Ecto neural progenitor cell (in vitro differentiated cells): ENCODE measurements around the gene UBQLN1.

Source experiments
- DNase-seq: peaks from one replicate; pipeline ENCODE4 v3.0.0-alpha.2; 2018; ENCODE audit warnings: low spot score

Gene UBQLN1

GRCh38 chr9:83688921-83689320 lies 18.8 kb downstream of the UBQLN1 start:
- DNase-seq: no peak

GRCh38 chr9:83681490-83681889 lies 26.3 kb downstream of the UBQLN1 start:
- DNase-seq: no peak

GRCh38 chr9:83680233-83680632 lies 27.5 kb downstream of the UBQLN1 start:
- no peak for DNase-seq

- no peak for DNase-seq
Measured at GRCh38 chr9:83677596-83677995, 30.2 kb downstream of the UBQLN1 start.

- no peak for DNase-seq
Measured at GRCh38 chr9:83675466-83675865, 32.3 kb downstream of the UBQLN1 start.

GRCh38 chr9:83671451-83671850 lies 36.3 kb downstream of the UBQLN1 start:
- no peak for DNase-seq

GRCh38 chr9:83670381-83670780 lies 37.4 kb downstream of the UBQLN1 start:
- no peak for DNase-seq

GRCh38 chr9:83669067-83669466 lies 38.7 kb downstream of the UBQLN1 start:
- no peak for DNase-seq

- DNase-seq: no peak
Measured at GRCh38 chr9:83665580-83666200, 42.1 kb downstream of the UBQLN1 start.

GRCh38 chr9:83662933-83663332 lies 44.8 kb downstream of the UBQLN1 start:
- no peak for DNase-seq

- DNase-seq: no peak
Measured at GRCh38 chr9:83656952-83657351, 50.8 kb downstream of the UBQLN1 start.

GRCh38 chr9:83656032-83656680 lies 51.6 kb downstream of the UBQLN1 start:
- no peak for DNase-seq

- no peak for DNase-seq
Measured at GRCh38 chr9:83655433-83655832, 52.3 kb downstream of the UBQLN1 start.

GRCh38 chr9:83652433-83652832 lies 55.3 kb downstream of the UBQLN1 start:
- DNase-seq: no peak

GRCh38 chr9:83651558-83651957 lies 56.2 kb downstream of the UBQLN1 start:
- DNase-seq: no peak

- no peak for DNase-seq
Measured at GRCh38 chr9:83649515-83649914, 58.2 kb downstream of the UBQLN1 start.

GRCh38 chr9:83649080-83649479 lies 58.7 kb downstream of the UBQLN1 start:
- peak; percentile 80 for DNase-seq

- DNase-seq: no peak
Measured at GRCh38 chr9:83646500-83647239, 61.1 kb downstream of the UBQLN1 start.

- no peak for DNase-seq
Measured at GRCh38 chr9:83642793-83643192, 65.0 kb downstream of the UBQLN1 start.

- no peak for DNase-seq
Measured at GRCh38 chr9:83639266-83639665, 68.5 kb downstream of the UBQLN1 start.

- DNase-seq: no peak
Measured at GRCh38 chr9:83637389-83637788, 70.4 kb downstream of the UBQLN1 start.

GRCh38 chr9:83636813-83637212 lies 70.9 kb downstream of the UBQLN1 start:
- no peak for DNase-seq

- no peak for DNase-seq
Measured at GRCh38 chr9:83633676-83634075, 74.1 kb downstream of the UBQLN1 start.
